ENCODE data around the gene CALM3.
"Not testable (repeated sequence)": the region's sequence is repeated elsewhere in the genome, so short reads cannot be mapped to it uniquely, and the experiment has no call there.

CALM3 gene

DNA sequence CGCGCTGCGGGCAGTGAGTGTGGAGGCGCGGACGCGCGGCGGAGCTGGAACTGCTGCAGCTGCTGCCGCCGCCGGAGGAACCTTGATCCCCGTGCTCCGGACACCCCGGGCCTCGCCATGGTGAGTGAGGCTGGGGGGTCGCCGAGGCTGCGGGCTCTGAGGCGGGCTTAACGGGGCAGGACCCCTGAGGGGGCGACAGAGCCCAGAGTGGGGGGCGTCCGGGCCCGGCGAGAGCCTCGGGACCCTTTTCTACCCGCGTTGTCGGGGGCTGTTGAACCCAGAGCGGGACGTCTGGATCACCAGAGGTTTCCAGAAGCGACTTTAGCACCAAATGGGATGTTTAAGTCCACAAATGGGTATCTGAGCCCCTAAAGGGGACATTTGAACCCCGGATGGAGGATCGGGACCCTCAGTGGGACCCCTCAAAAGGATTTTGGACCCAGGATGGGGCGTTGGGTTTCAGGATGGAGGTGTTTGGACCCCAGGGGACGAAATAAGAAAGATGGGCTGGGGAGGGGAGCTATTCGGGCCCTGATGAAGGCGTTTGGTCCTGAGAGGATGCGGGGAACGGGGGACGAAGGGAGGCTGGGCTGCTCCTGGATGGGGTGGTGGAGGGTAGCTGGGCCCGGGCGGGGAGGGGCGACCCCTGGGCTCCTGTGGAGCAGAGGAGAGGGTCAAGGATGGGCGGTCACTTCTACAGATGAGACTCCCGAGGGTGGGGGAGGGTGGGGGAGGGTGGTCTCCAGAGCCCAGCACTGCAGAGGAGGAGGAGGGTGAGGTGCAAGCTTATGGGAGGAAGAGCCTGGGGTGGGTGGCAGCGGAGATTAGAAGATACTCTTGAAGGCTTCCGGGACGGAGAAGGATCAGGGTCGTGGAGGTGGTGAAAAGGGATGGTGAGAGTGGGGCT lies at the start of gene CALM3:
CALM3 (plus strand) TSS at position 13 of the 907 bp plus-strand sequence; CDS start at position 118, 105 bp downstream.
- H3K4me3 ChIP-seq (ENCODE audit: low read depth, low read length) = peak within 1 kb of the TSS; percentile 100
- no peak for DNase-seq (ENCODE audit: low read depth)
- in situ Hi-C loops (cut with HindIII; ENCODE audit: low sequenced_read_pairs) = no loop called here
- TF ChIP-seq, protein P1, sequence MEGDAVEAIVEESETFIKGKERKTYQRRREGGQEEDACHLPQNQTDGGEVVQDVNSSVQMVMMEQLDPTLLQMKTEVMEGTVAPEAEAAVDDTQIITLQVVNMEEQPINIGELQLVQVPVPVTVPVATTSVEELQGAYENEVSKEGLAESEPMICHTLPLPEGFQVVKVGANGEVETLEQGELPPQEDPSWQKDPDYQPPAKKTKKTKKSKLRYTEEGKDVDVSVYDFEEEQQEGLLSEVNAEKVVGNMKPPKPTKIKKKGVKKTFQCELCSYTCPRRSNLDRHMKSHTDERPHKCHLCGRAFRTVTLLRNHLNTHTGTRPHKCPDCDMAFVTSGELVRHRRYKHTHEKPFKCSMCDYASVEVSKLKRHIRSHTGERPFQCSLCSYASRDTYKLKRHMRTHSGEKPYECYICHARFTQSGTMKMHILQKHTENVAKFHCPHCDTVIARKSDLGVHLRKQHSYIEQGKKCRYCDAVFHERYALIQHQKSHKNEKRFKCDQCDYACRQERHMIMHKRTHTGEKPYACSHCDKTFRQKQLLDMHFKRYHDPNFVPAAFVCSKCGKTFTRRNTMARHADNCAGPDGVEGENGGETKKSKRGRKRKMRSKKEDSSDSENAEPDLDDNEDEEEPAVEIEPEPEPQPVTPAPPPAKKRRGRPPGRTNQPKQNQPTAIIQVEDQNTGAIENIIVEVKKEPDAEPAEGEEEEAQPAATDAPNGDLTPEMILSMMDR (IDR thresholded peaks at IDR 0.05; ENCODE audit: low read depth, low read length, missing control alignments) = no peak

DNA sequence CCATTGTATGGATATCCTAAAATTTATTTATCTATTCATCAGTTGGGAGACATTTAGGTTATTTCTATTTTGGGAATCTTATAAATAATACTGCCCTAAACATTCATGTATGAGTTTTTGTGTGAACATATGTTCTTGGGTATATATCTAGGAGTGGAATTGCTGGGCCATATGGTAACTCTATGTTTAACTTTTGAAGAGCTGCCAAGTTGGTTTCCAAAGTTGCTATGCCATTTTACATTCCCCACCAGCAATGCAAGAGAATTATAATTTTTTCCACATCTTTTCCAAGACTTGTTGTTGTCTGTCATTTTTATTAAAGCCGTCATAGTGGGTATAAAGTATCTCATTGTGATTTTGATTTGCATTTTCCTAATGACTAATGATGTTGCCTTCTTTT lies 48.2 kb upstream of the CALM3 start:
- no peak for DNase-seq (ENCODE audit: low read depth)
- H3K4me3 ChIP-seq (ENCODE audit: low read depth, low read length) = no peak overlapping the region
- TF ChIP-seq, protein P1 (IDR thresholded peaks at IDR 0.05; ENCODE audit: low read depth, low read length, missing control alignments) = no peak
- in situ Hi-C loops (cut with HindIII; ENCODE audit: low sequenced_read_pairs) = no loop called here

DNA sequence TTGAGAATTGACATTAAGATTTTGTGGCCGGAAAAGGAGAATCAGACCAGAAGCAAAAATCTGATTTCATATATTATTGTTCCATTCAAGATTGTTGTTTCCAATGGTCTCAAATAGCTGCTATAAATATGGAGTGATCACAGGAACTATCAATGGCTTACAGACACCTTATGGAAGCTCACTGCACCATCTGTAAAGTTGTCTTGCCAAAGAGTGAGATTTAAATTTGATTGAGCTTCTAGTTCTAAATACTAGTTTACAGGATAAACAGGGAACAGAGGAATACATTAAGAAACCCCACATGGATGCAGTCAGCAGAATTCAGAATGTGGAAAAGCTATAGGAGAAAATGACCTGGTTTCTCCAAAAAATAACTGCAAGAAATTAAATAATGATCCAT lies 47.0 kb upstream of the CALM3 start:
- H3K4me3 ChIP-seq (ENCODE audit: low read depth, low read length) = no peak overlapping the region
- TF ChIP-seq, protein P1 (IDR thresholded peaks at IDR 0.05; ENCODE audit: low read depth, low read length, missing control alignments) = no peak
- in situ Hi-C loops (cut with HindIII; ENCODE audit: low sequenced_read_pairs) = no loop called here
- DNase-seq (ENCODE audit: low read depth) = no peak

- H3K4me3 ChIP-seq (ENCODE audit: low read depth, low read length) = no peak overlapping the region
- TF ChIP-seq, protein P1 (IDR thresholded peaks at IDR 0.05; ENCODE audit: low read depth, low read length, missing control alignments) = no peak
- DNase-seq (ENCODE audit: low read depth) = no peak
- in situ Hi-C loops (cut with HindIII; ENCODE audit: low sequenced_read_pairs) = no loop called here
Measured at GRCh38 chr19:46555628-46556280, 45.4 kb upstream of the CALM3 start.

DNA sequence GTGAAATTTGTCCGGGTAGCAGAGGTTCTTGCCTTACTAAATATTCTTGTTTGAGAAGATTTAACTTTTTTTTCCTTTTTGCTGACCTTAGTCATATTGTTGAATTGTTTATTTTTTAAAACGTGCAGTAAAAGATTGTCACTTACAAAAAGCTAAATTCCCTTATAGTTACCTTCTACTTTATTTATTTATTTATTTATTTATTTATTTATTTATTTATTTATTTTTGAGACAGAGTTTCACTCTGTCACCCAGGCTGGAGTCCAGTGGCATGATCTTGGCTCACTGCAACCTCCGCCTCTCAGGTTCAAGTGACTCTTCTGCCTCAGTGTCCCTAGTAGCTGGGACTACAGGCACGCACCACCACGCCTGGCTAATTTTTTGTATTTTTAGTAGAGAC lies 44.7 kb upstream of the CALM3 start:
- H3K4me3 ChIP-seq (ENCODE audit: low read depth, low read length); in situ Hi-C loops (cut with HindIII; ENCODE audit: low sequenced_read_pairs); DNase-seq (ENCODE audit: low read depth): not testable (repeated sequence)

DNA sequence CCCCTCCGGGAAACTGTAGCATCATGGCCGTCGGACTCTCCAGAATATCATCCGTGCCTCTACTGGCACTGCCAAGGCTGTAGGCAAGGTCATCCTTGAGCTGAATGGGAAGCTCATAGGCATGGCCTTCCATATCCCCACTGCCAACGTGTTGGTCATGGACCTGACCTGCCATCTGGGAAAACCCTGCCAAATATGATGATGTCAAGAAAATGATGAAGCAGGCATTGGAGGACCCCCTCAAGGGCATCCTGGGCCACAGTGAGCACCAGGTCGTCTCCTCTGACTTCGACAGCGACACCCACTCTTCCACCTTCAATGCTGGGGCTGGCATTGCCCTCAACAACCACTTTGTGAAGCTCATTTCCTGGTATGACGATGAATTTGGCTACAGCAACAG lies 41.9 kb upstream of the CALM3 start:
- in situ Hi-C loops (cut with HindIII; ENCODE audit: low sequenced_read_pairs) = no loop called here
- no peak overlapping the region for H3K4me3 ChIP-seq (ENCODE audit: low read depth, low read length)
- no peak for DNase-seq (ENCODE audit: low read depth)
- TF ChIP-seq, protein P1 (IDR thresholded peaks at IDR 0.05; ENCODE audit: low read depth, low read length, missing control alignments) = no peak

GRCh38 chr19:46559675-46560074 lies 41.5 kb upstream of the CALM3 start:
- H3K4me3 ChIP-seq (ENCODE audit: low read depth, low read length); DNase-seq (ENCODE audit: low read depth); in situ Hi-C loops (cut with HindIII; ENCODE audit: low sequenced_read_pairs): not testable (repeated sequence)

All from astrocyte of the cerebellum (primary cell).